Stimulated activated CD8-positive, alpha-beta memory T cell treated with anti-CD3 and anti-CD28 coated beads, Interleukin-2, amount 100 ng/mL, for 1 hour (primary cell): ENCODE data around the gene LANCL1.
"Not testable (repeated sequence)": the region's sequence is repeated elsewhere in the genome, so short reads cannot be mapped to it uniquely, and the experiment has no call there.

Source experiments
- DNase-seq, 2 donors: peaks; one replicate each; pipeline ENCODE4 v3.0.0-alpha.2; 2020; ENCODE audit warnings: low read depth in 2 of 2

Gene LANCL1

DNA sequence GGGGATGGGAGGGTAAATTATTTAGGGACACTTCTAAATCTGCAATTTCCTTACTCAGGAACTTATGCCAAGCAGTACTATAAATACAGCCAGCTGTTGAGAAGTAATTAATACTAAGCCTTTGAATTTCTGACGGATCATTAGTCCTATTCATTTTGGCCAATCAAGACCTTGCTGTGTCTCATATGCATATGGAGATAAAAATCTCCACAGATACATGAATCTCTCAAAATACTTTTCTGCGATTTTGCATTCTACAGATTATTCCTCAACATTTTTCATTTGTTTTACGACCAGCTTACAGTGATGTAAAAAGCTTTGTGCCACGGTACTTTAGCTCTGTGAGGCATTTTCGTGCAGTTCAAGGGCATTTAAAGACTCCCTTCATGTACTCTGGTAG lies 16.7 kb downstream of the LANCL1 start:
- no peak for DNase-seq

DNA sequence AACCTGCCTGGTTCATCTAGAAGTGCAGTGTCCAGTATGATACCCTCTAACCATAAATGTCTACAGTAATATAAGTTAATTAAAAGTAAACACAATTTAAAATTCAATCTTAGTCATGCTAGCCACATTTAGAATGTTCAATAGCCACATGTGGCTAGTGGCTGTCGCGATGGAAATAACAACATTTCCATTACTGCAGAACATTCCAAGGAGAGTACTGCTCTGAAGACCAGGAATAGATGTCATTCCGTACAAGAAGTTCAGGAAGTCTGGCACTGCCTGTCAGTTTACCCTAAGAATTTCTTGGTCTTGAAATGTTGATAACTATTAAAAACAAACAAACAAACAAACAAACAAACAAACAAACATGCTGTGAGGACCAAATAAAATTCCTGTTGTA lies 17.2 kb downstream of the LANCL1 start:
- no peak for DNase-seq

DNA sequence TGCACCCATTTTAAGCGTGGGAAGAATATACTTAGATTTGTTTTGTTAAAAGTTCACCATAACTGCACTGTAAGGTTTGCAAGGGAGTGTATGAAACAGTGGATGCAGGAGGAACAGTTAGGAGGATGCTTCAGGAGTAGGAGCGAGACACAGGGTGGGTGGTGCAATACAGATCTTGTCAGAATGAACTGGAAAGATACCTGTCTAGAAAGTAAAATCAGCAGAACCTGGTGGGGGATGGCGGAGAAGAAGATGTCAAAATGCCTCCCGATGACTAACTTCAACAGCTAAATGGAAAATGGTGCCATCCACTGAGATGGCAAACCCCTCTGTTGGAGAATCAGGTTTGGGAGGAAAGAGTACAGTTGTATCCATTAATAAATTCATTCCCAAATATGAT lies 18.2 kb downstream of the LANCL1 start:
- no peak for DNase-seq

DNA sequence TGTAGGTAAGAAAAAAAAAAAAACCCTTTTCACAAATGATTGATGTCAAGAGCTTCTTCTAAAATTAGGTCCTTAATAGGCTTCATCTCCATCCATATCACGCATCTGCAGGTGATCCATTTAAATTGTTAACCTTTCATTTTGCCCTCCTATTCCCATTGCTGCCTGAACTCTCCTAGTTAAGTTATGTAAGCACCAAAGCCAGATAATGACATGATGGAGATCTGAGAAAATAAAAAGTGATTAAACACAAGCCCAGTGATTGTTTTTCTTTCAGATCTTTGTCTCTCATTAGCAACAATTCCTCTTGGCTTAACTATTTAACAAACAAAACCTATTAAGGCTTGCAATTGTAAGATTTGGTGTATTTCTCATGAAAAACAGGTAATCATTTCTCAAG lies 20.0 kb downstream of the LANCL1 start:
- no peak for DNase-seq

DNA sequence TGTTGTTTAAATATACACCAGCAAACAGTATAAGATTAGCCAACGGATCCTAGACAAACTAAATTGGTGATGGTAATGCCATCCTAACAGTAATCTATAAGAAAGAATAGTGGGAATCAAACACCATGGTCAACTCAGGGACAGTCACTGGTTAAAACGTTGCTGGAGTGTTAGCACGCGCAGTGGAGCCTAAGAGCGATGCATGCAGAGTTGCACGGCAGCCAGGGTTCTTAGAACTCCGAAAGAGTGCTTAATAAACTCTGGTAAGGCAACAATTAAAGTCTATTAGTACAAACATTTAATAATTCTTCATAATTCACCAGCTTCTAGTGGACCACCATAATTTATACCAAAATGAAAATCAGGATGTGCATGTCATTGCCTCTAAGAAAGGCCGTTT lies 22.2 kb downstream of the LANCL1 start:
- DNase-seq = no peak

DNA sequence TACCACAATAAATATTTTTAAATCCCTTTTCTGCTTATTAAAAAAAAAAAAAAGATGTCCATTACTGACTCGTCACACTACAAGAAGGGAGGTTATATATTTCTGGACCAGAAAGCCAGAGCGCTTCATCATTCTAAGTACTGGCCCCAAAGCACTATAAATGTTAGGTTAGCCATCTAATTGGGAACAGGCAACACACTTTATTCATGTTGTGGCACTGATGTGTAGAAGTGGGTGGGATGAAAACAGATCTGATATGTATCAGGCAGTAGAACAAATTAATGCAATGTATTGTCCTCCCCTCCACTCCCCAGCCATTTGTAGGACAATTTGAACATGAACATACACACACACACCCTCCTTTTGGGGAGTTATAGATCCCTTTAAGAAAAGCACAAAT lies 24.4 kb downstream of the LANCL1 start:
- no peak for DNase-seq

DNA sequence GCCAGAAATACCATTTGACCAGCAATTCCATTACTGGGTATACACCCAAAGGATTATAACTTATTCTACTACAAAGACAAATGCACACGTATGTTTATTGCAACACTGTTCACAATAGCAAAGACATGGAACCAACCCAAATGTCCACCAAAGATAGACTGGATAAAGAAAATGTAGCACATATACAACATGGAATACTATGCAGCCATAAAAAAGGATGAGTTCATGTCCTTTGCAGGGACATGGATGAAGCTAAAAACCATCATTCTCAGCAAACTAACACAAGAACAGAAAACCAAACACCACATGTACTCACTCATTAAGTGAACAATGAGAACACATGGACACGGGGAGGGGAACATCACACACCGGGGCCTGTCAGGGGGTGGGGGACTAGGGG lies 25.6 kb downstream of the LANCL1 start:
- not testable (repeated sequence) for DNase-seq

DNA sequence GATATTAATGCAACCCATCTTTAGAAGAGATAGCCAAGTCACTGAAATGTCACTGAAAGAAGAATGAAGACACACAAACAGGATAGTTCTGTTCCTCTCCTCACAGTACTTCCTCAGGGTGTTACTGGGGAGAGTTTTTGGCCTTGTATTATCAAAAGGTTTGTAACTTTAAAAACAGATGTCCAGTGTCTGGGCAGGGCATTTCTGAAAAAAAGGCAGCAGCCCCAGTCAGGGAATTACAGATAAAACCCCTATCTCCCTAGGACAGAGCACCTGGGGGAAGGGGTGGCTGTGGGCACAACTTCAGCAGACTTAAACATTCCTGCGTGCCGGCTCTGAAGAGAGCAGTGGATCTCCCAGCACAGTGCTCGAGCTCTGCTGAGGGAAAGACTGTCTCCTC lies 30.8 kb downstream of the LANCL1 start:
- no peak for DNase-seq

DNA sequence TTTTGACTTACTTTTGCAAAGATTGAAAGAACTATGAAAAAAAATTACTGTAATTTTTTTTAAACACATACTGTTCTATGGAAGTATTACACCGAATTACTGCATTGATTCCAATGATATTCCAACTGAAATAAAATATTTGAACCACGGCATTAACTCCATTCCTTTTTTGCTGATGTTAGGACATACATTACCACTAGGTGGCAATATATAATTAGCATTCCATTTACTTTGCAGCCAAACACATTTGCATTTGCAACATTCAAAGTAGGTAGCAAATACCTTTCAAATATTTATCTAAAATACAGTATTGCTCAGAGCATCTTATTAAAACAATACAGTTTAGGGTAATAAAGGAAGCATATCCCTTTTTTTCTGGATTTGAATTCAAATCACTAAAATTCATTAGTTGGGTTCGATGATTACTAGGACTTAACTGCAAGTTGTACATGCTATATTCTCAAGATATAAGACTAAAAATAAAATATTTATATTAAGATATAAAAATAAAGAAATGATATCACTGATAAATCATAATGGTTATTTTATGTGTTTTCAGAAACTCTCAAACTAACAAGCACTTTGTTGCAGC lies 31.3 kb downstream of the LANCL1 start:
- DNase-seq = no peak

DNA sequence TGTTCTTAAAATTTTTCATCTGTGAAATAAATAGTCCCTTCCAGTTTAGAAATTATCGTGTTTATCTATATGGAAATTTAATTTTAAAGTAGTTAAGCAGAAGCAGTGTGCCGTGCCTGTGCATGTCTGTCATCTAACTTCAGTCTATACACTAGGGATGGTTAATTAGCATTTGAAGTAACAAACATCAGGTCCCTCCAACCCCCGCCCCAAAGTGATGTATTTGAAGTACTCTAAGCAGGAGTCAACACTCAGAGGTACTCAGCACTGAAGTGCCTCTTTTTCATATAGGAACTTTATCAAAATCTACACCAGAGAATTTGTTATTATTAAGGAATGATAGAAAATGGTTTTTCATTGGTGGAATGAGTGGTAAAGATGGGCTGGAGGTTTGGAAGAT lies 33.0 kb downstream of the LANCL1 start:
- DNase-seq = no peak

DNA sequence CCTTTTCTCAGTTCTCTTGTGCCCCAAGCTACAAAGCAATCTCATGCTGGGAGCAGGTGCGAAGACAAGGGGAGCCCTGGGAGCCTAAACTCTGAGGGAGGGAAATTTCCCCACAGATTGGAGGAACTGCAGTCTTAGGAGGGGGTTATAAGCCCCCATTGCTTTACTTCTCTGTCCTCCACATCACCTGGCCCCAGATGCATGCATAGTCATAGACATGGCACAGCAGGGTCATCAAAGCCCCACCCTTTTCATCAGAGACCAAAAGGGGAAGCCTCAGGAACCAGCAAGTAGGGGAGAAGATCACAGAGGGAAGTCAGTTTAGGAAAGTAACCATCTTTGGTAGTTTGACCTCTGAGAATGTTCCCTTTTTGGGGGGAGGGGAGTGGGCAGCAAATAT lies 33.7 kb downstream of the LANCL1 start:
- DNase-seq = no peak

DNA sequence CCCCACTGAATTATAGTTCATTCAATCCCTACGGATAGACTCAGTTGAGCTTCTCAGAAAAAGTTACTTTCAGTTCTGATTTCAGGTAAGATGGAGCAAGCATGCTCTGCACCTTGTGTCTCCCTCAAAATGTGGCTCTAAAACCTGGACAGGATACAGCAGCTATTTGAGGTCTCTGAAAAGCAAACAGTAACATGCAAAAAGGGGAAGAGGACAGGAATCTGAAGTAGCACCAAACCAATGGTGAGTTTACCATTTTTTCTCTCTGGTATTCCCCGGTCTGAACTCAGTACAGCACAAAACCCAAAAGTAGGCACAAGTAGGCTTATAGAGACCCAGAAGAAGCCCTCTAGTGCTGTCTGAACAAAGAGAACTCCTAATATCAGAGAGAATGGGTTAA lies 34.1 kb downstream of the LANCL1 start:
- DNase-seq = no peak

DNA sequence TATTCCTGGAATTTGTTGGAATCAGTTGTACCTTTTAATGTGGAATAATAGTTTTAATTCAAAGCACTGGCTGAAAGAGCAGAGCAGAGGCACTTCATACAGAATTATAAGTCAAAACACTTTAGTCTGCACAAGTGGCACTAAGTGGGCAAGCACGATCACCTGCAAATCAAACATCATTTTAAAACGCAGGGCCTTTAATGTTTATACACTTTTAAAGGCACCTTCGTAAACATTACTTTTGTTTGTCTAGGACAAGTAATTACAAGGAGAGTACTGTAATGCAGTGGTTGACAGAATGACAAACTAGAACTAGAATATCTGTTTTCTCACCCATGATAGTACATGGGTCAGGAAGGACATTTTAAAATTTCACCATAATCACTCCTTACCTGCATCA lies 36.4 kb downstream of the LANCL1 start:
- no peak for DNase-seq

DNA sequence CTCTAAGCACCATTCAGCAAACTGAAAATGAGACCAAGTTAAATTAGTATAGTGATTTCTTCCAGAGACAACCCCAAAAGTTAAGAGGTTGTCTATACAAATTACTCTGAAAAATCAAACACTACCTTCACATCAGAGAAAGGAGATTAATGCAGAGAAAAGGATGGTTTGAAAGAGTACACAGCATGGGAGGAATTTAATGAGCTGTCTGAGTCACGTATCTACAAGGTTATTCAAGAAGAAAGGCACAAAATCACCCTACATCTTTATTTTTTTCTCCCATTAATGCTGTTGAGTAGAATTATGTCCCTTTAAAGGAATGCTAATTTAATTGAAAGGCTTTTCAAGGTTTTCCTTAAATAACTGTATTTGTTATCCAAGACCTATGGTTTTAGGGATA lies 41.1 kb downstream of the LANCL1 start:
- no peak for DNase-seq

DNA sequence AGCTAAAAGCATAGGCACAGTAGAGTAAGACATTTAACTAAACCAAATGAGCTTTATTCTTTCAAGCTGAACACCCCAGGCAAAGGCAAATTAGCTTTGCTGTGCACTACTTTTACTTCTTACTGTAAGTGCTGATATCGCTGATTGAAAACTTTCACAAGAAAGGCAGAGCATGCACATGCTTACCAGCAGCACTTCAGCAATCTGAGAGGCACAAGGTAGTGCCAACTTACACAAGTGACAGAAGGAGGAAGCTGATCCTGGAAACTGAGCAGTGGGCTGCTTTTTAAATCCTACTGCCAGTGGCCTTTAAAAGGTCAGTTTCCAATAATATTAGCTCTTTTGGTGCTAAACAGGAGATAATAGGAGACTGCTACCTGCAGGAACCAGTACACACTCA lies 43.9 kb downstream of the LANCL1 start:
- DNase-seq = no peak

DNA sequence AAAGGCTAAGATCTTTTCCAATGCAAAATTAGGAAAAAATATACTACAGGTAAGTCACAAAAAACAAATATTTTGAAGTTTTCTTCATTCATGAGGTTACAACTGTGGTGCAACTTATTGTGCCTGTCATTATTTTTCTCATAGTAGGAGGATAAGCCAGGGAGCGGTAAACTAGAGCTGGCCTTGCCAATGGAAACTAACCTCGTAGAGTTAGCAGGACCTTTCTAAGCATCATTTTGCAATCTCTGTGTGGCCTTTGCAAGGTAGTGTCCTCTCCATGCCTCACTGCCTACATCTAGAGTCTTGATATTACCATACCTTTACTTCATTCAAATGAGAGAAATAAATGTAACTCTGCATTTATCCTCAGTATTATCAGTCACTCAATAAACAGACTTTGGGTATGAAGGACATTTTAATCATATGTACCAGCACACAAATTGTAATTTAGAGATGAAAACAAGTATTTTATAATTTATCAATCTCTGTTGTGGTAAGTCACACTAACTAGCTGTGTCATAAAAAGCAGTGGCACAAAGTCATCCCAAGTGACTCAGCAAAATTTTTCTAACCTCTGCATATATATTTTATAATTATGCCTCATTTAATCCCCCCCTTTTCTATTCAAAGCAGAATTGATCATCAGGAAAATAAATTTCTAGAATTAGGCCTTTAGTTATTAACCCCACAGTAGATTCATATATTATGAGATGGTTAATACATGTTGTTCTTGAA lies 47.0 kb downstream of the LANCL1 start:
- no peak for DNase-seq

DNA sequence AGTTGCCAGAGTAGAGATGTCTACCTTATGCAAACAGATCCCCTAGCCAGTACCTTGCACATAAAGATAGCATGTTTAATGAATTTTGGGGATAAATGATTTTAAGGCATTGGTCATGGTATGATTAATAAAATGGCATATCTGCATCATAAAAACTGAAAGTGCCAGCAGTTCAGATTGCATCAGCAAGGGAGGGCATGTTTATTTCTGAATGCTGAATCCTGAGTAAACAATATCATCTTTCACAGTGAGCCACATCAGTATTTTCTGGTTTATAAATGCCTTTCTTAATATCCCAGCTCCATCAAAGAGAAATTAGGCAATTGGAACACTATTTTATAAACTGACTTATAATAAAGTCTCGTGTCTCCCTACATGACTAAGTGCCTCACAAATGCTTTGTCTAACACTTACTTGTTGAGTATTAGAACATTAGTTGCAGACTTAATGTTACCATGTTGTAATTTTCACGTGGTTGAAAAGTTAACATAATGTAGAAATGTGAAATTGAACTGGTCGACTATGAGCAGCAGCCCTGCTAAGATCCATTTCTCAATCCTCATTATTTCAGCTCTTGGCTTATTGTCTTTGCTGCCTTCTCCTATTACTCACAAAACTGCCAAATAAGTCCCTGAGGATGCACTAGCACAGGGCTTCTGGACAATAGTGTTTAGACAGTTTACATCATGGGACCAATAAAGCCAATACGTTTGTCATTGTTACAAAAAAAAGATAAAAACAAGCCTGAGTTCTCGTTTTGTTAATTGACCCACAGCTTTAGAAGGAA lies 48.0 kb downstream of the LANCL1 start:
- no peak for DNase-seq

DNA sequence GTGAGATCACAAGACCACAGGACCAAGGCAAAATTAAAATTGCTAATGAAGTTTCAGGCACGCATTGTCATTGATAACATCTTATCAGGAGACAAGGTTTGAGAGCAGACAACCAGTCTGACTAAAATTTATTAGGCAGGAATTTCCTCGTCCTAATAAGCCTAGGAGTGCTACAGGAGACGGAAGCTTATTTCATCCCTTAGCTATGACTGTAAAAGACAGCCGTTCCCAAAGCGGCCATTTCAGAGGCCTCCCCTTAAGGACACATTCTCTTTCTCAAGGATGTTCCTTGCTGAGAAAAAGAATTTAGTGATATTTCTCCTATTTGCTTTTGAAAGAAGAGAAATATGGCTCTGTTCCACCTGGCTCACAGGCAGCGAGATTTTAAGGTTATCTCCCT lies 49.2 kb downstream of the LANCL1 start:
- not testable (repeated sequence) for DNase-seq

DNA sequence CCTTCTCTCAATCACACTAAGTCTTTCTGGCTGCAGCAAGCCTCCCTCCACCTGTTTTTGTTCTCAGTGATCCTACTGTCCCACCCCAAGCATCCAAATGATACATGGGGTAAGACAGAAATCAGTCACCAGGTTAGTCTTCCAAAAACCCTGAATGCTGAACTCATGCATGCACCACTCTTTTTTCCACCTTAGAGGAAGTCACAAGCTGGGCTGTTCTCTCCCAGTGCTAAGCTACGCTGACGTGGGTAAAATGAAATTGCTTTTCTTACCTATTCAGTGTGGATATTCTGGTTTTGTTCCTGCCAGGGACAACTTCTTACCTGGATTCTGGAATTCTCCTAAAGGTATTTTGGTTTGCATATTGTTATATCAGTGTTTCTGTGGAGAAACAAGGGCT lies 54.2 kb downstream of the LANCL1 start:
- DNase-seq = no peak

DNA sequence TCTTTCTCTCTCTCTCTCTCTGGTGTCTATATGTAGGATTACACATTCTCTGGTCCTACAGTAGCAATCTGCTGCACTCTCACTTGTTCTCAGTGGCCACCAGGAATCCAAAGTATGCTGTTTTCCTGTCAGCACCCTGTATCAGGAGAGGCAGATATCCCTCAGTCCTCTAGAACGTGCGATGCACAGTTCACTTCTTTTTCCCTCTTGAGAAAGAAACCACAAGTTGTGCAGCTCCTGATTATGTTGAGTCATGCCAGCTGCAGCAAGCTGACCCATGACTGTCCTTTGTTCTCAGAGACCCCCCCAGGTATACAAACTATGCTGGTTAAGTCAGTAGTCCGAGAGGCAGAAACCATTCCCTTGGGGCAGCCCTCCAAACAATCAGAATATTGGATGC lies 54.6 kb downstream of the LANCL1 start:
- no peak for DNase-seq

DNA sequence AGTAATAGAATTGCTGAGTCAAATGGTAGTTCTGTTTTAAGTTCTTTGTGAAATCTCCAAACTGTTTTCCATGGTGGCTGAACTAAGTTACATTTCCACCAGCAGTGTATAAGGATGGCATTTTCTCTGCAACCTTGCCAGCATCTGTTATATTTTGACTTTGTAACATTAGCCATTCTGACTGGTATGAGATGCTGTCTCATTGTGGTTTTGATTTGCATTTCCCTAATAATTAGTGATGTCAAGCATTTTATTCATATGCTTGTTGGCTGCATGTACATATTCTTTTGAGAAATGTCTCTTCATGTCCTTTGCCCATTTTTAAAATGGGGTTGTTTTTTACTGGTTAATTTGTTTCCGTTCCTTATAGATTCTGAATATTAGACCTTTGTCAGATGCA lies 63.9 kb downstream of the LANCL1 start:
- no peak for DNase-seq

DNA sequence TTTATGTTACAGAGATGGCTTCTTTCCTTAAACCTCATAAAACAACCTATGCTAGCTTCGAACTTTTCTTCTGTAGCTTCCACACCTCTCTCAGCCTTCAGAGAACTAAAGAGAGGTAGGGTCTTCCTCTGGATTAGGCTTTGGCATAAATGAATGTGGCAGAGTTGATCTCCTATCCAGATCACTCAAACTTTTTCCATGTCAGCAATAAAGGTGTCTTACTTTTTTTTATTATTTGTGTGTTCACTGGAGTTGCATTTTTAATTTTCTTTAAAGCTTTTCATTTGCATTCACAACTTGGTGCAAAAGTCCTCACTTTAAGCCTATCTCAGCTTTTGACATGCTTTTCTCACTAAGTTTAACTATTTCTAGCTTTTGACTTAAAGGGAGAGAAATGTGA lies 66.0 kb downstream of the LANCL1 start:
- no peak for DNase-seq

DNA sequence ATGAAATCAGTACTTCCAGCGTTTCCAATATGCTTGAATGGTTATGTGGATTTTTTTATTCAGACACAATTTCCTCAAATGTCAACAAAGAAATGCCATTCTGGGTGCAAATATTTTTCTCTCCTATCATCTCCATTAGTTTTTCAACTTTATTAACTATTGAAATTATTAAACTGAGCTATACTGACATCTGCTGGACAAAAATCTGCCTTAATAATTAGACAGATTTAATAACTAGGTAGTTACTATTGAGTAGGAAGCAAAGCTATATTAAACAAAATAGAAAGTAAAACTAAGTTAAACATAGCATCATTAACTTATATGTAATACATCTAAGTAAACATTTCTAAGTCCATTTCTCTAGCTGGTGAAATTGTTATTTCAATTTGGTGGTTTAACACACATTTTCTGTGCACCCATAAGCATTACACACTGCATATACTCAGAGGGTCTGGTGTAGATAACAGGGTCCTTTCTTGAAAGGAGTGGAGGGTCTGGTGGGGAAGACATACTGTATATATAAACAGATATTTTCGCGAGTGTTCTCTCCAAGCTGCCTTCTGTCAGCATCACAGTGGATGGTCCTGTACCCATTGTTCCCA lies 77.0 kb downstream of the LANCL1 start:
- DNase-seq = no peak
